ENCODE measurements around the gene ARVCF.
A peak's percentile ranks its signal among the peaks of the same experiment; 100 is the strongest.

- TF ChIP-seq CTCF (IDR thresholded peaks at IDR 0.05) = peak in 1 of 3 experiments; percentile 23
- TF ChIP-seq POLR2A (IDR thresholded peaks at IDR 0.05; ENCODE audit: low read depth) = no peak
- peak; percentile 67 to 89 for TF ChIP-seq POLR2AphosphoS5 (IDR thresholded peaks at IDR 0.05)
- TF ChIP-seq EP300 (IDR thresholded peaks at IDR 0.05) = no peak
These were observed 4.0 kb upstream of the ARVCF start, which contains the start of gene TANGO2 for GRCh38 chr22:20020533-20021195.

Data from esophagus muscularis mucosa (tissue), 4 donors.